Lower lobe of right lung (tissue), 2 donors: ENCODE data around the gene RAB31. TPM values are rescaled to one million over a fixed set of nuclear protein-coding genes. Genes with fewer than 3 reads are reported as not detected.

Source experiments
- ATAC-seq, 2 donors: fragments of 200-7000 bp; cut with Tn5 transposase; one replicate each; pipeline ENCODE4 v1.9.1; 2020 to 2022; ENCODE audit warnings: mild to moderate bottlenecking in 2 of 2, moderate library complexity in 2 of 2
- DNase-seq: peaks from one replicate; pipeline ENCODE4 v3.0.0-alpha.2; 2020
- H3K27ac ChIP-seq: fragments of 200-600 bp; one replicate; pipeline ENCODE4 v1.8.0; 2022
- H3K27me3 ChIP-seq: fragments of 200-600 bp; one replicate; pipeline ENCODE4 v1.8.0; 2022; ENCODE audit warnings: low read depth
- H3K36me3 ChIP-seq: fragments of 200-600 bp; one replicate; pipeline ENCODE4 v1.8.0; 2022; ENCODE audit warnings: mild to moderate bottlenecking
- H3K4me1 ChIP-seq: fragments of 200-600 bp; one replicate; pipeline ENCODE4 v1.8.0; 2022
- H3K4me3 ChIP-seq: fragments of 200-600 bp; one replicate; pipeline ENCODE4 v1.8.0; 2022; ENCODE audit warnings: mild to moderate bottlenecking
- H3K9me3 ChIP-seq: fragments of 200-600 bp; one replicate; pipeline ENCODE4 v1.8.0; 2022
- CTCF ChIP-seq: fragments of 200-600 bp; IDR thresholded peaks from one replicate; pipeline ENCODE4 v1.8.0; 2022; ENCODE audit warnings: antibody characterized with exemption, mild to moderate bottlenecking
- intact Hi-C: fragments of 100-400 bp; cut with DNase I; formaldehyde crosslinking; loops from one replicate; pipeline ENCODE4 v1.11.0; 2022
- total RNA-seq: library from RNA; stranded (reverse); fragmentation: NEBNext Ultra II Directional; extraction: Animal tissue kit (Norgen Biotek cat#: 25700); gene quantifications from one replicate; pipeline ENCODE4 v1.2.1, GENCODE V29; 2021
- donor health status: DM: no; HTN: yes; CAD: no; lungs with severe emphysema.

RAB31 gene
- total RNA-seq, 1 donor from 2014 or later = 110 TPM

DNA sequence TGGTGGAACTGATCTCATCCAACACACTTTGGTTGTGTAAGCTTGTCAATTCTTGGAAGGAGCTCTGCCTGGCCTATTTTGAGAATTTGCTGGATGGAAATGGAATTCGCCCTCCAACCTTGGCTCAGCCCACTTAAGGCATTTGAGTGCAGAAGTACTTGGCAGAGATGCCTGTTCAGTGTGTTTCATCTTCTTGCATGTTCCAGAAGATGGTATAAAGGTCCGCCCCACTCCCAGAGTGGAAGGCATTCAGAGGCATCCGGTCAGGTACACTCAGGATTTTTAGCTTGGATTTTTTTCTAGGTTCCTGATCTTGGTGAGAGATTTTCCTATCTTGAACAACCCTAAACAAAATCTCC lies 116.4 kb downstream of the RAB31 start:
- H3K9me3 ChIP-seq = no peaks in the 10 kb centered on the region
- no peak for DNase-seq
- H3K36me3 ChIP-seq = no peaks in the 10 kb centered on the region
- peak; percentile 80 to 85 for ATAC-seq
- TF ChIP-seq CTCF = no peak
- H3K27ac ChIP-seq = peak overlapping the region; percentile 84
- no peak overlapping the region for H3K4me3 ChIP-seq
- intact Hi-C loops = no loop called here
- peaks cover 43% of the 10 kb centered on the region for H3K4me1 ChIP-seq
- H3K27me3 ChIP-seq = no peaks in the 10 kb centered on the region

GRCh38 chr18:9824952-9825371 lies 116.9 kb downstream of the RAB31 start:
- H3K4me3 ChIP-seq = no peak overlapping the region
- TF ChIP-seq CTCF = no peak
- H3K9me3 ChIP-seq = no peaks in the 10 kb centered on the region
- no peaks in the 10 kb centered on the region for H3K27me3 ChIP-seq
- H3K36me3 ChIP-seq = no peaks in the 10 kb centered on the region
- DNase-seq (no peak), ATAC-seq (peak; percentile 13 to 14)
- H3K4me1 ChIP-seq = peaks cover 43% of the 10 kb centered on the region
- H3K27ac ChIP-seq = peak overlapping the region; percentile 84
- intact Hi-C loops = no loop called here

DNA sequence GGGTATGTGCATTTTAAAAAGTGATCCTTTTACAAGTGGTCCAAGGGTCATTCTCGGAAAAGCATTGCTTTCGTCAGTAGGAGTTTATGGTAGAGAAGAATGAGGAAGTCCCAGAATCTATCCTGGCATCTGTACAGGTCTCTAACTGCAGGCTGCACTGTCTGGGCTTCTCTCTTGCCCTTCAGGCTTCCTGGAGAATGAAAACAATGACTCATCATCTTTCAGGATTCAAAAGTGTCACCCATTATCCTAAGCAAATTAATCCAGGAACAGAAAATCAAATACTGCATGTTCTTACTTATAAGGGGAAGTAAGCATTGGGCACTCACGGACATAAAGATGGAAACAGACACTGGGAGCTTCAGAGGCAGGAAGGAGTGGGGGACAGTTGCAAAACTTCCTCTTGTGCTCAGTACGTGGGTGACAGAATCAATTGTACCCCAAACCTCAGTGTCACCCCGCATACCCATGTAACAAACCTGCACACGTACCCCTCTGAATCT lies 117.5 kb downstream of the RAB31 start:
- intact Hi-C loops = no loop called here
- TF ChIP-seq CTCF = no peak
- no peaks in the 10 kb centered on the region for H3K9me3 ChIP-seq
- peak overlapping the region; percentile 84 for H3K27ac ChIP-seq
- ATAC-seq (peak; percentile 89), DNase-seq (no peak)
- H3K36me3 ChIP-seq = no peaks in the 10 kb centered on the region
- peaks cover 43% of the 10 kb centered on the region for H3K4me1 ChIP-seq
- H3K27me3 ChIP-seq = no peaks in the 10 kb centered on the region
- H3K4me3 ChIP-seq = no peak overlapping the region

DNA sequence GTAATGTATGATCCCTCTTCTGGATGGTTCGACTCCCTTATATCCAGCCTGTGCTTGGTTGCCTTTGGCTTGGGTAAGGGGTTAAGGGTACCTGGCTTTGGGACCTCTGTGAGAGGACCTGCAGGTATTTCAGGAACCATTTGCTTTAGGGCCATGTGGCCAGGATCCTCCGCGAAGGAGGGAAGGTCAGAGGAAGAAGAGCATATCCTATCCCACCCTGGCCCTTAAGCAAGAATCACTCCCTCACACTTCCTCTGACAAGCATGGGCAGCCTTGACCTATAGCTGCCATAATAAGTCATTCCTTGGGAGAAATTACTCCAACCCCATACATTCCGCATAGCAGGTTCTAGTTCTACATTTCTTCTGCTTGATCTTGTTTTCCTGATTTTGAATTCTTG lies 118.6 kb downstream of the RAB31 start:
- no peak for TF ChIP-seq CTCF
- Histone ChIP-seq H3K4me1 (peaks cover 43% of the 10 kb centered on the region), H3K27me3 (no peaks in the 10 kb centered on the region), H3K9me3 (no peaks in the 10 kb centered on the region), H3K36me3 (no peaks in the 10 kb centered on the region), H3K27ac (peak overlapping the region; percentile 84), H3K4me3 (no peak overlapping the region)
- DNase-seq (no peak), ATAC-seq (no peak)
- intact Hi-C loops = no loop called here

DNA sequence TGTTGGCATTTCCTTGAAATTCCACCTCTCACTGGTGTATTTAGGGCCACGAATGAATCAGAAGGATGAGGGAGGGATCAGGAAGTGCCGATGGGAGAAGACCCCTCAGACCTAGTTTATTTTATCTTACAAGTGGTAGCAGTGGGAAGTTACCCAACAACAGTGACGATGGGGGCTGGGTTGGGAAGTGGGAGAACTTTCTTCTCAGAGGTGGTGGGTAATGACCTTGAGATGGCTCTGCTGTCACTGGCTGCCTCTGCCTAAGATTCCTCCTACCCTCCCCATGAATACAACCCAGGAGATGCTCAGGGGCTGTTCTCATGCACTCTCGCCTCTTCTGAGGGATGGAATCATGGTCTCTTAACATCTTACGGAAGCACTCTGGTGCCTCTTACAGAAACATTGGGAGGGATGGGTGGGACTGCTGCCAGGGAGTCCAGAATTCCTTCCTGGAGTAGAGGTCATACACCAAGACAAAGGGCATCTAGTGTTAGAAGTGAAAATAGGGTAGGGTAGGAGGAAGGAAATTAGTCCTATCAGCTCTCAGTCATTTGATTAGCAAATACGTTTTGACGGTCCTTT lies 119.2 kb downstream of the RAB31 start:
- peaks cover 43% of the 10 kb centered on the region for H3K4me1 ChIP-seq
- no peaks in the 10 kb centered on the region for H3K9me3 ChIP-seq
- no peak for ATAC-seq
- H3K27ac ChIP-seq = peak overlapping the region; percentile 84
- H3K36me3 ChIP-seq = peaks cover 4% of the 10 kb centered on the region
- no peak for DNase-seq
- intact Hi-C loops = no loop called here
- H3K27me3 ChIP-seq = no peaks in the 10 kb centered on the region
- H3K4me3 ChIP-seq = no peak overlapping the region
- no peak for TF ChIP-seq CTCF
